ENCODE measurements around the gene CARD11. TPM values are rescaled to one million over a fixed set of nuclear protein-coding genes. Genes with fewer than 3 reads are reported as not detected.

Gene CARD11
- total and polyA plus RNA-seq, 7 experiments from 2014 or later = 13.3 to 136 (median 113) TPM

DNA sequence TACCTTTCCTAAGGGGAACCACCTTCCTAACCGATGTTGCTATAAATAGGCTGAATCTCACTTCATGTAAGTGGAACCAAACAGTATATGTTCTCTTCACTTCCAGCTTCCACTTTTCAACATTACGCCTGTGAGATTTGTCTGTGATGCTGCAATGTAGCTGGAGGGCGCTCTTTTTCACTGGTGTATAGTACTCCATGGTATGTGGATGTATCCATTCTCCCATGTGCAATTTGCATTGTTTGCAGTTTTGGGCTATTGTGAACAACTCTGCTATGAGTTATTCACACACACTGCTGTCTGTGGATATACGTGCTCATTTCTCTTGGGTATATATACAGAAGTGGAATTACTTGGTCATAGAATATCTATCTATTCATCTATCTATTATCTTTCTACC is 123.6 kb downstream of the CARD11 start:
- ChIA-PET CTCF (no interaction called here), POLR2A (interaction anchor here (0.5 kb wide), 1 partner anchor 58 kb away, joined by 3 read pairs; no protein-coding TSS in a partner anchor)
- ATAC-seq (no peak), DNase-seq (no peak)
- H3K27ac ChIP-seq (ENCODE audit: low read depth, low read length) = no peak overlapping the region
- Mint-ChIP-seq H3K27ac (no peak overlapping the region), H3K4me3 (no peak overlapping the region), H3K36me3 (peaks cover 30 to 65% (median 35%) of the 10 kb centered on the region in 5 donors), H3K9me3 (peaks cover 0 to 9% (median 0%) of the 10 kb centered on the region in 11 donors), H3K27me3 (no peaks in the 10 kb centered on the region), H3K4me1 (no peaks in the 10 kb centered on the region)
- H3K4me1 ChIP-seq (ENCODE audit: control insufficient read depth in 2 of 2, insufficient read depth in 2 of 2, low read length in 2 of 2) = no peaks in the 10 kb centered on the region
- H3K36me3 ChIP-seq (ENCODE audit: control insufficient read depth in 2 of 3, insufficient read depth in 3 of 3, low read length in 3 of 3) = peaks cover 21 to 96% (median 43%) of the 10 kb centered on the region in 3 experiments
- no peaks in the 10 kb centered on the region for H3K9me3 ChIP-seq (ENCODE audit: control insufficient read depth in 2 of 3, low read length in 3 of 3)
- intact Hi-C loops (cut with micrococcal nuclease) = no loop called here
- no peaks in the 10 kb centered on the region for H3K27me3 ChIP-seq (ENCODE audit: control insufficient read depth in 2 of 2, insufficient read depth in 2 of 2, low read length in 2 of 2)
- H3K4me3 ChIP-seq (ENCODE audit: low read length) = no peak overlapping the region

DNA sequence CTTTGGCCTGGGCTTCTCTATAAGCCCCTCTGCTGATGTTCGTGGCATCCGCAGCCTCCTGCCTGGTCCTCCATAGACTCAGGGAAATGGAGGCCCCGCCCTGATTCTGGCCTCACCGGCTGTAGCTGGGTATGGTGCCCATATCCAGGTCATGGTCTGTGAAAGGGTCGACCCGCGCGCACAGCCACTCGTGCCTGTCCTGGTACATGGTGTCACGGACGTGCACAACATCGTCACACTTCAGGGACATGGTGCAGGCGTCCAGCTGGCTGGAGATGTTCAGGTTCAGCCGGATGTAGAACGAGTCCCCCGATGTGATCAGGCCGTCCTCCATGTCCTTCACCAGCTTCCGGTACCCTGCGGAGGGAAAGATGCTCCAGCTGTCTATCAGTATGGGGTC is 124.4 kb downstream of the CARD11 start:
- DNase-seq = no peak
- no peak for ATAC-seq
- Histone ChIP-seq H3K27ac (ENCODE audit: low read depth, low read length) (no peak overlapping the region), H3K36me3 (ENCODE audit: control insufficient read depth in 2 of 3, insufficient read depth in 3 of 3, low read length in 3 of 3) (peaks cover 23 to 94% (median 46%) of the 10 kb centered on the region in 3 experiments), H3K4me1 (ENCODE audit: control insufficient read depth in 2 of 2, insufficient read depth in 2 of 2, low read length in 2 of 2) (no peaks in the 10 kb centered on the region), H3K4me3 (ENCODE audit: low read length) (no peak overlapping the region), H3K9me3 (ENCODE audit: control insufficient read depth in 2 of 3, low read length in 3 of 3) (no peaks in the 10 kb centered on the region), H3K27me3 (ENCODE audit: control insufficient read depth in 2 of 2, insufficient read depth in 2 of 2, low read length in 2 of 2) (no peaks in the 10 kb centered on the region)
- ChIA-PET CTCF (no interaction called here), POLR2A (no interaction called here)
- H3K4me1 Mint-ChIP-seq = no peaks in the 10 kb centered on the region
- intact Hi-C loops (cut with micrococcal nuclease) = no loop called here
- H3K36me3 Mint-ChIP-seq = peaks cover 30 to 65% (median 35%) of the 10 kb centered on the region in 5 donors
- H3K9me3 Mint-ChIP-seq = peaks cover 0 to 9% (median 0%) of the 10 kb centered on the region in 11 donors
- H3K27me3 Mint-ChIP-seq = no peaks in the 10 kb centered on the region
- no peak overlapping the region for H3K27ac Mint-ChIP-seq
- no peak overlapping the region for H3K4me3 Mint-ChIP-seq

DNA sequence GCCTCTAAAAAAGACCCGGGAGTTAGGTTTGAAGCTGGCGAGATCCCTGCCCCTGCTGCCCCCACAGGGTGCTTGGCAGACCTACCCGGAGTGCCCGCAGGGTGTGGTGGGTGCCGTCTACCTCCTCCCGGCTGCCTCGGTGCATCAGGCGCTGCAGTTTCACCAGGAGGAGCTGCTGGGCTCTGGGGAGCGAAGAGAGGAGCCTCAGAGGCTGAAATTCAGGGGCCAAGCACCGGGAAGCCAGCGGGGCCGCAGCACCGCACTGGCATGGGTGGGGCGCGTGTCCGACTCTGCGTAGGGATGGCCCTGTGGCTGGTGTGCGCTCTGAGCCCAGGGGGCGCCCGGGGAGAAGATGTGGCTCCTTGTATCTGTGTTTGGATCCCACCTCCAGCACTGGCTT is 125.3 kb downstream of the CARD11 start:
- Mint-ChIP-seq H3K27me3 (no peaks in the 10 kb centered on the region), H3K4me3 (no peak overlapping the region), H3K27ac (no peak overlapping the region), H3K36me3 (peaks cover 30 to 61% (median 35%) of the 10 kb centered on the region in 5 donors), H3K4me1 (no peaks in the 10 kb centered on the region), H3K9me3 (peaks cover 0 to 9% (median 0%) of the 10 kb centered on the region in 11 donors)
- H3K27me3 ChIP-seq (ENCODE audit: control insufficient read depth in 2 of 2, insufficient read depth in 2 of 2, low read length in 2 of 2) = no peaks in the 10 kb centered on the region
- intact Hi-C loops (cut with micrococcal nuclease) = no loop called here
- no peak overlapping the region for H3K4me3 ChIP-seq (ENCODE audit: low read length)
- ChIA-PET CTCF (no interaction called here), POLR2A (no interaction called here)
- peaks cover 23 to 94% (median 51%) of the 10 kb centered on the region in 3 experiments for H3K36me3 ChIP-seq (ENCODE audit: control insufficient read depth in 2 of 3, insufficient read depth in 3 of 3, low read length in 3 of 3)
- ATAC-seq (no peak), DNase-seq (no peak)
- no peaks in the 10 kb centered on the region for H3K4me1 ChIP-seq (ENCODE audit: control insufficient read depth in 2 of 2, insufficient read depth in 2 of 2, low read length in 2 of 2)
- H3K27ac ChIP-seq (ENCODE audit: low read depth, low read length) = no peak overlapping the region
- H3K9me3 ChIP-seq (ENCODE audit: control insufficient read depth in 2 of 3, low read length in 3 of 3) = no peaks in the 10 kb centered on the region

DNA sequence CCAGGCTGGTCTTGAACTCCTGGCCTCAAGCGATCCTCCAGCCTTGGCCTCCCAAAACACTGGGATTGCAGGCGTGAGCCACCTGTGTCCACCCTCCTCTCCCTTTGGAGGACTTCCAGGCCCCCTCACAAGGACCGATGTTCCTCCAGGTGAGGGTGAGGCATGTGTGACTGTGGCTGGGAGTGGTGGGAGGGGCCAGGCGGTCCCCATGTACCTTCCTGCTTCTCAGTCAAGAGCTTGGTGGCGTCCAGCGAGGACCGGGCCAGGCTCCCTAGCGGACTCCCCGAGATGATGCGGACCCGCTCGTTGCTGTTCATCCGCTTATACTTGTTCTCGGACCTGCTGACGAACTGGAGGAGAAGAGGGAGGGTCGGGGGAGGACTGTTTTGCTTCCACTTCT is 128.6 kb downstream of the CARD11 start:
- Histone ChIP-seq H3K4me1 (ENCODE audit: control insufficient read depth in 2 of 2, insufficient read depth in 2 of 2, low read length in 2 of 2) (no peaks in the 10 kb centered on the region), H3K27me3 (ENCODE audit: control insufficient read depth in 2 of 2, insufficient read depth in 2 of 2, low read length in 2 of 2) (no peaks in the 10 kb centered on the region), H3K9me3 (ENCODE audit: control insufficient read depth in 2 of 3, low read length in 3 of 3) (no peaks in the 10 kb centered on the region), H3K36me3 (ENCODE audit: control insufficient read depth in 2 of 3, insufficient read depth in 3 of 3, low read length in 3 of 3) (peaks cover 16 to 95% (median 46%) of the 10 kb centered on the region in 3 experiments), H3K4me3 (ENCODE audit: low read length) (no peak overlapping the region), H3K27ac (ENCODE audit: low read depth, low read length) (no peak overlapping the region)
- intact Hi-C loops (cut with micrococcal nuclease) = no loop called here
- no peak overlapping the region for H3K27ac Mint-ChIP-seq
- H3K27me3 Mint-ChIP-seq = no peaks in the 10 kb centered on the region
- ATAC-seq (no peak), DNase-seq (no peak)
- no peaks in the 10 kb centered on the region for H3K9me3 Mint-ChIP-seq
- CTCF ChIA-PET = no interaction called here
- H3K36me3 Mint-ChIP-seq = peaks cover 17 to 52% (median 32%) of the 10 kb centered on the region in 5 donors
- POLR2A ChIA-PET = no interaction called here
- H3K4me1 Mint-ChIP-seq = no peaks in the 10 kb centered on the region
- no peak overlapping the region for H3K4me3 Mint-ChIP-seq

DNA sequence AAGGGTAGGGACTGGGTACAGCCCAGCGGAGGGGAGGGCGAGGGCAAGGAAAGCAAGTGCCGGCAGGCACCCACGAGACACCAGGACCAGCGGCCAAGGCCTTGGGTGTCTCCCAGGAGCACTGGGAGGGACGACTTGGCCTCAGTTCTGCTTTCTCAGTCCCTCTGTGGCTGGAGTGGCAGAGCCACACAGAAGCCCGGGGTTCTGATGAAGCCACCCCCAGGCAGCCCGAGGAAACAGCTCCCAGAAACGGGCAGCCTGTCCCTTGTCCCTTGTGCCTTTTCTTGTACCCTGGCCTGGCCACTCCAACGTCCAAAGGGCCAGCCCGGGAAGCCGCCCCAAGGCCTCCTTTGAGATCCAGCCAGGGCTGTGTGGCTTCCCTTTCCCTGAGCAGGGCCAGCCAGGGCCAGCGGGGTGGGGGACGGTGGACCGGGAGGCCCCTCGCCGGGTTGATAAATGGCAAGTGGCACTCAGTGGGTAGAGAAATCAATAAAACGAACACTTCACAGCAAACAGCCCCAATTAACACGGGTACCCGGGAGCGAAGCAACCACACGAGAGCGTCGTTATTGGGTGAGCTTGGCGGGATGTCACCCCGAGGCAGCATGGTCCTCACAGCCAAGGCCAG is 129.8 kb downstream of the CARD11 start:
- Mint-ChIP-seq H3K4me3 (no peak overlapping the region), H3K27ac (no peak overlapping the region), H3K4me1 (no peaks in the 10 kb centered on the region), H3K9me3 (no peaks in the 10 kb centered on the region), H3K36me3 (peaks cover 11 to 46% (median 24%) of the 10 kb centered on the region in 5 donors), H3K27me3 (no peaks in the 10 kb centered on the region)
- no peak overlapping the region for H3K4me3 ChIP-seq (ENCODE audit: low read length)
- CTCF ChIA-PET = no interaction called here
- no peaks in the 10 kb centered on the region for H3K9me3 ChIP-seq (ENCODE audit: control insufficient read depth in 2 of 3, low read length in 3 of 3)
- H3K36me3 ChIP-seq (ENCODE audit: control insufficient read depth in 2 of 3, insufficient read depth in 3 of 3, low read length in 3 of 3) = peaks cover 16 to 93% (median 40%) of the 10 kb centered on the region in 3 experiments
- no peaks in the 10 kb centered on the region for H3K4me1 ChIP-seq (ENCODE audit: control insufficient read depth in 2 of 2, insufficient read depth in 2 of 2, low read length in 2 of 2)
- DNase-seq (no peak), ATAC-seq (no peak)
- POLR2A ChIA-PET = no interaction called here
- H3K27ac ChIP-seq (ENCODE audit: low read depth, low read length) = no peak overlapping the region
- no peaks in the 10 kb centered on the region for H3K27me3 ChIP-seq (ENCODE audit: control insufficient read depth in 2 of 2, insufficient read depth in 2 of 2, low read length in 2 of 2)
- intact Hi-C loops (cut with micrococcal nuclease) = no loop called here

DNA sequence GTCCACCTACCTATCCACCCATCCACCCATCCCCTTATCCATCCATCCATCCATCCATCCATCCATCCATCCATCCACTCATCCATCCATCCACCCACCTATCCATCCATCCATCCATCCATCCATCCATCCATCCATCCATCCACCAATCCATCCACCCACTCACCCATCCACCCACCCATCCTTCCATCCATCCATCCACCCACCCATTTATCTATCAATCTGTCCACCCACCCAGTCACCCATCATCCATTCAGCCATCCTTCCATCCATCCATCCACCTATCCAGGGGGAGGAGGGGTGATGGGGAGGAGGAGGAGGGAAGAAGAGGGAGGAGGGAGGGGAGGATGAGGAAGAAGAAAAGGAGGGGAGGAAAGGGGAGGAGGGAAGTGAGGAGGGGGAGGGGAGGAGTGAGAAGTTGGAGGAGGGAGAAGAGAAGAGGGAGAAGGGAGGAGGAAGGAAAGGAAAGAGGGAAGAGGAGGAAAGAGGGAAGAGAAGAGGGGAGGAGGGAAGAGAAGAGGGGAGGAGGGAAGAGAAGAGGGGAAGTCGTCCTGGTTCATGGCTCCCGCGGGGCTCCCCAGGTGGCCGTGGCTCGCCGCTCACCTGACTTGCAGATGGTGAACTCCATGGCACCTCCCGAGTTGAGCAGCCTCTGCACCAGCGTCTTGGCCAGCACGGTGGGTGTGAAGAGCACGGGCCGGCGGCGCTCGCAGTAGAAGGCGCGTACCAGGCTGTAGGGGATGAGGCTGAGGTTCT is 130.8 kb downstream of the CARD11 start:
- intact Hi-C loops (cut with micrococcal nuclease) = no loop called here
- Histone ChIP-seq H3K9me3 (ENCODE audit: control insufficient read depth in 2 of 3, low read length in 3 of 3) (no peaks in the 10 kb centered on the region), H3K27me3 (ENCODE audit: control insufficient read depth in 2 of 2, insufficient read depth in 2 of 2, low read length in 2 of 2) (no peaks in the 10 kb centered on the region), H3K36me3 (ENCODE audit: control insufficient read depth in 2 of 3, insufficient read depth in 3 of 3, low read length in 3 of 3) (peaks cover 16 to 94% (median 37%) of the 10 kb centered on the region in 3 experiments), H3K4me1 (ENCODE audit: control insufficient read depth in 2 of 2, insufficient read depth in 2 of 2, low read length in 2 of 2) (no peaks in the 10 kb centered on the region), H3K27ac (ENCODE audit: low read depth, low read length) (no peak overlapping the region), H3K4me3 (ENCODE audit: low read length) (no peak overlapping the region)
- Mint-ChIP-seq H3K36me3 (peaks cover 9 to 54% (median 24%) of the 10 kb centered on the region in 5 donors), H3K4me1 (no peaks in the 10 kb centered on the region), H3K9me3 (no peaks in the 10 kb centered on the region), H3K27me3 (no peaks in the 10 kb centered on the region), H3K4me3 (no peak overlapping the region), H3K27ac (peak overlapping the region in 1 of 9 donors; percentile 19)
- POLR2A ChIA-PET = no interaction called here
- no peak for DNase-seq
- no peak for ATAC-seq
- CTCF ChIA-PET = no interaction called here
